LNCAP (cell line): Measurements from ENCODE around the gene SLC9B2.

Experiments used
- TF ChIP-seq, protein P1 (sequence below): fragments of 450-650 bp; IDR thresholded peaks from 2 replicates; pipeline ENCODE4 v1.5.1; 2017; ENCODE audit warnings: mild to moderate bottlenecking

SLC9B2 gene

DNA sequence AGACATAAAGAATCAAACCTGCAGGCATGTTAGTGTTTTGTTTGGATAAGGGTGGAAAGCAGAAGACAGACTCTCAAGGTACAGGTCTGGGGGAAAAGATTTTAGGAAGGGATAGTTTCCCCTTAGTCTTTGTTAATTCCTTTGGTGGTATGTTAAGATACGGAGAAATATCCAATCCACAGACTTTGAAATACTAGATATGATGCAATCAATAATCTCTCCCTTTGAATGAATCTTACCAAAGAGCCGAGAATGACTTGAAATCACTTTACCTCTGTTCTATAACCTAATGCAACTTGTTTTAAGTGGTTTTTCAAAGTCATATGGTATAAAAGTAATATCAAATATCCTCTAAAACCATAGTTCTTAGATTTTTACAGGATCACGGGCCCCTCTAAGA, 28.3 kb upstream of the SLC9B2 start:
- TF ChIP-seq, protein P1, sequence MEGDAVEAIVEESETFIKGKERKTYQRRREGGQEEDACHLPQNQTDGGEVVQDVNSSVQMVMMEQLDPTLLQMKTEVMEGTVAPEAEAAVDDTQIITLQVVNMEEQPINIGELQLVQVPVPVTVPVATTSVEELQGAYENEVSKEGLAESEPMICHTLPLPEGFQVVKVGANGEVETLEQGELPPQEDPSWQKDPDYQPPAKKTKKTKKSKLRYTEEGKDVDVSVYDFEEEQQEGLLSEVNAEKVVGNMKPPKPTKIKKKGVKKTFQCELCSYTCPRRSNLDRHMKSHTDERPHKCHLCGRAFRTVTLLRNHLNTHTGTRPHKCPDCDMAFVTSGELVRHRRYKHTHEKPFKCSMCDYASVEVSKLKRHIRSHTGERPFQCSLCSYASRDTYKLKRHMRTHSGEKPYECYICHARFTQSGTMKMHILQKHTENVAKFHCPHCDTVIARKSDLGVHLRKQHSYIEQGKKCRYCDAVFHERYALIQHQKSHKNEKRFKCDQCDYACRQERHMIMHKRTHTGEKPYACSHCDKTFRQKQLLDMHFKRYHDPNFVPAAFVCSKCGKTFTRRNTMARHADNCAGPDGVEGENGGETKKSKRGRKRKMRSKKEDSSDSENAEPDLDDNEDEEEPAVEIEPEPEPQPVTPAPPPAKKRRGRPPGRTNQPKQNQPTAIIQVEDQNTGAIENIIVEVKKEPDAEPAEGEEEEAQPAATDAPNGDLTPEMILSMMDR: no peak

DNA sequence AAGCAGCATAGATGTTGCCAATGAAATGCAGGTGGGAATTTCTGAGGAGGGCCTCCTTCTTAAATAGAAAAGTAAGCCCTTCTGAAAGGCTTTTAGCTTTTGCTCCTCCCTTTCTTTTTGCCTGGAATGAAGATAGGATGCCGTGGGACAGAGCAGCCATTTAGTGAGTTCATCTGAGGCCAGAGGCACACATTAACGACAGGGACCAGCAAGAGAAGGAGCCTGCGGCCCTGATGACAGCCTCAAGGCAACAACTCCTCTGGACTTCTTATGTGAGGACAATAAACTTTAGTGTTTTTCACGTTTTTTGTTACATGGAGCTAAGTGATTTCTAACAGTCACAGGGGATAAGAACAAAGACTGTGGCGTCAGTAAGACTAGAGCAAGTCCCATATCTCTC, 24.1 kb upstream of the SLC9B2 start:
- TF ChIP-seq, protein P1: no peak

GRCh38 chr4:103099691-103100392, 23.3 kb upstream of the SLC9B2 start, which contains the start of gene BDH2:
Gene BDH2 (minus strand): TSS chr4:103099834. CDS start chr4:103096254, 3,580 bp downstream.
- TF ChIP-seq, protein P1: peak; percentile 60

- TF ChIP-seq, protein P1: no peak
These were observed 22.3 kb upstream of the SLC9B2 start for GRCh38 chr4:103098756-103099440.

DNA sequence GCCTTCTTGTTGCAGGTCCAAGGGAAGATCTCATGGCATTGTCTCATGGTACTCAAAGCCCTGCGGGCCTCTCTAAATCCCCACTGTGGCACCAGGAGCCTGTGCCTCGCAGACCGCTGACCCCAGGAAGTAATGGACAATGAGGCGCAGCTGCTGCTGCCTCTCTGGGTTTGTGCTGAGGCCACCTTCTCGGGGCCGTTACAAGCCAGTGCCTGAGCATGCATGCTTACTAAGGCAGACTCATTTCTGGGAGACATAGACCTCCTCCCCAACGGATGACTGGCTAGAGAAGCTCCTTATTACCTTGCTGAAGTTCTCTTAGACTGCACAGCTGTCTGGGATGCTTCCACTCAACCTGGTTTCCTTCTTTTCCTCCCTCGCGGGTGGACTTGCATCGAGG, 21.8 kb upstream of the SLC9B2 start:
- TF ChIP-seq, protein P1: no peak

DNA sequence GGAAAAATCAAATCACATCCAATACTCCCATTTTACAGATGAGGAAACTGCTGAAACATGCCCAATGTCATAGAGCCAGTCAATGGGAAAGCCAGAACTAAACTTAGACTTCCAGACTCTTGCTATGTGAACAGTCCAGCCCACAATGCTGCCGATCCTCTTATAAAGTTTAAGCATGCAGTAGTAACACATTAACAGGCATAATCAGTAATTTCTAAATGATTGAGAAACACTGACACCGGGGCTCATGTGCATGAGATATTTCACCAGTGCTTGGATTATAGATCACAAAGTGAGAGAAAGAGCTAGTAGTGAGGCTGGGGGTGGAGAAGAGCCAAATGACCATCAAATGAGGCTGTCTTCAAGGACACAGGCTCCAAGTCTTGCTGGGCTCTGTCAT, 20.6 kb upstream of the SLC9B2 start:
- TF ChIP-seq, protein P1: no peak

DNA sequence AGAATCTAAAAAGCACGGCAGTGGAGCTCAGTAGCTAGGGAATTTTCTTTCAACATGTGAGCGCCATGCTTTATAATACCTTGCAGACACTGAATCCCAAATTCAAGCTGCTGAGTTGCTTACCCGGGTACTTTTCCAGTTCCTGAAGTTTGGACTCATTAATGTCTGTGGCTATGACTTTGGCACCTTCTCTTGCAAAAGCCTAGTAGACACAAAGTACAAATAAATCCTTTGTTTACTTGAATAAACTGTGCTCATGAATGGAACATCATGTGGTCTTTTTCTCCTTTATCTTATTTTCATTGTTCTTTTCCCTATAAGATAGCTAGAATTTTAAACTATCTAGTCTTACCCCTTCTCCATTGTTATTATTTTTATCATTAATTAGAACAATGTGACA, 18.5 kb upstream of the SLC9B2 start:
- TF ChIP-seq, protein P1: no peak
